GM19193 (cell line): ENCODE measurements around the gene XXYLT1.

ENCODE experiments used
- POLR2A ChIP-seq: IDR thresholded peaks from 4 replicates; pipeline ENCODE4 v1.6.1; 2011; ENCODE audit not compliant: insufficient read depth, insufficient read length; ENCODE audit errors: extremely low read depth

The XXYLT1 gene

GRCh38 chr3:195071916-195072820, 198.8 kb downstream of the XXYLT1 start:
- TF ChIP-seq POLR2A: no peak

GRCh38 chr3:195071011-195071728, 199.8 kb downstream of the XXYLT1 start:
- TF ChIP-seq POLR2A: no peak

- no peak for TF ChIP-seq POLR2A
These were observed 200.6 kb downstream of the XXYLT1 start for GRCh38 chr3:195070336-195070735.

- TF ChIP-seq POLR2A: no peak
These were observed 201.3 kb downstream of the XXYLT1 start for GRCh38 chr3:195069501-195070251.

GRCh38 chr3:195068084-195069080, 202.6 kb downstream of the XXYLT1 start:
- TF ChIP-seq POLR2A: no peak

- TF ChIP-seq POLR2A: no peak
These were observed 204.5 kb downstream of the XXYLT1 start for GRCh38 chr3:195066441-195066841.

- no peak for TF ChIP-seq POLR2A
These were observed 205.1 kb downstream of the XXYLT1 start for GRCh38 chr3:195065864-195066185.

- TF ChIP-seq POLR2A: no peak
These were observed 205.7 kb downstream of the XXYLT1 start for GRCh38 chr3:195065142-195065863.

- TF ChIP-seq POLR2A: no peak
These were observed 206.5 kb downstream of the XXYLT1 start for GRCh38 chr3:195064300-195064931.

GRCh38 chr3:195063581-195064193, 207.3 kb downstream of the XXYLT1 start:
- no peak for TF ChIP-seq POLR2A

GRCh38 chr3:195062866-195063540, 208.0 kb downstream of the XXYLT1 start:
- TF ChIP-seq POLR2A: no peak
